Upper lobe of right lung (tissue), 1 donor: Measurements from ENCODE around the gene ITGAD. TPM values are rescaled to one million over a fixed set of nuclear protein-coding genes. Genes with fewer than 3 reads are reported as not detected.

Experiments
- ATAC-seq: fragments of 200-7000 bp; cut with Tn5 transposase; one replicate; pipeline ENCODE4 v1.9.1; 2020; ENCODE audit warnings: mild to moderate bottlenecking, moderate library complexity
- DNase-seq: peaks from one replicate; pipeline ENCODE4 v3.0.0-alpha.2; 2020
- H3K27ac ChIP-seq: fragments of 200-600 bp; one replicate; pipeline ENCODE4 v1.8.0; 2022
- H3K27me3 ChIP-seq: fragments of 200-600 bp; one replicate; pipeline ENCODE4 v1.8.0; 2022; ENCODE audit warnings: mild to moderate bottlenecking
- H3K36me3 ChIP-seq: fragments of 200-600 bp; one replicate; pipeline ENCODE4 v1.8.0; 2022
- H3K4me1 ChIP-seq: fragments of 200-600 bp; one replicate; pipeline ENCODE4 v1.8.0; 2022
- H3K4me3 ChIP-seq: fragments of 200-600 bp; one replicate; pipeline ENCODE4 v1.8.0; 2022; ENCODE audit warnings: mild to moderate bottlenecking
- H3K9me3 ChIP-seq: fragments of 200-600 bp; one replicate; pipeline ENCODE4 v1.8.0; 2022
- CTCF ChIP-seq: fragments of 200-600 bp; IDR thresholded peaks from one replicate; pipeline ENCODE4 v1.8.0; 2022; ENCODE audit warnings: antibody characterized with exemption
- intact Hi-C: fragments of 100-400 bp; cut with DNase I; formaldehyde crosslinking; loops from one replicate; pipeline ENCODE4 v1.11.0; 2022
- total RNA-seq: library from RNA; stranded (reverse); fragmentation: NEBNext Ultra II Directional; extraction: Animal tissue kit (Norgen Biotek cat#: 25700); gene quantifications from one replicate; pipeline ENCODE4 v1.2.1, GENCODE V29; 2021
- donor health status: DM: no; HTN: yes; CAD: no; lungs with severe emphysema.

ITGAD gene
- total RNA-seq, 1 donor from 2014 or later: 0.20 TPM

GRCh38 chr16:31451681-31452351 lies 58.7 kb downstream of the ITGAD start:
- intact Hi-C loops: no loop called here
- H3K4me1 ChIP-seq: peaks cover 45% of the 10 kb centered on the region

GRCh38 chr16:31452631-31453106 lies 59.5 kb downstream of the ITGAD start:
- ATAC-seq (no peak), DNase-seq (no peak)
- intact Hi-C loops: no loop called here
- peak overlapping the region; percentile 58 for H3K27ac ChIP-seq
- no peaks in the 10 kb centered on the region for H3K9me3 ChIP-seq
- no peaks in the 10 kb centered on the region for H3K27me3 ChIP-seq
- no peak overlapping the region for H3K4me3 ChIP-seq
- peaks cover 54% of the 10 kb centered on the region for H3K4me1 ChIP-seq
- no peak for TF ChIP-seq CTCF
- H3K36me3 ChIP-seq: no peaks in the 10 kb centered on the region

More at GRCh38 chr16:31451681-31452351, 58.7 kb downstream of the ITGAD start:
- ATAC-seq: peak; percentile 81
- H3K36me3 ChIP-seq: no peaks in the 10 kb centered on the region
- DNase-seq: peak; percentile 71
- H3K27me3 ChIP-seq: no peaks in the 10 kb centered on the region
- peak; percentile 49 for TF ChIP-seq CTCF
- H3K4me3 ChIP-seq: no peak overlapping the region
- no peak overlapping the region for H3K27ac ChIP-seq
- H3K9me3 ChIP-seq: no peaks in the 10 kb centered on the region

DNA sequence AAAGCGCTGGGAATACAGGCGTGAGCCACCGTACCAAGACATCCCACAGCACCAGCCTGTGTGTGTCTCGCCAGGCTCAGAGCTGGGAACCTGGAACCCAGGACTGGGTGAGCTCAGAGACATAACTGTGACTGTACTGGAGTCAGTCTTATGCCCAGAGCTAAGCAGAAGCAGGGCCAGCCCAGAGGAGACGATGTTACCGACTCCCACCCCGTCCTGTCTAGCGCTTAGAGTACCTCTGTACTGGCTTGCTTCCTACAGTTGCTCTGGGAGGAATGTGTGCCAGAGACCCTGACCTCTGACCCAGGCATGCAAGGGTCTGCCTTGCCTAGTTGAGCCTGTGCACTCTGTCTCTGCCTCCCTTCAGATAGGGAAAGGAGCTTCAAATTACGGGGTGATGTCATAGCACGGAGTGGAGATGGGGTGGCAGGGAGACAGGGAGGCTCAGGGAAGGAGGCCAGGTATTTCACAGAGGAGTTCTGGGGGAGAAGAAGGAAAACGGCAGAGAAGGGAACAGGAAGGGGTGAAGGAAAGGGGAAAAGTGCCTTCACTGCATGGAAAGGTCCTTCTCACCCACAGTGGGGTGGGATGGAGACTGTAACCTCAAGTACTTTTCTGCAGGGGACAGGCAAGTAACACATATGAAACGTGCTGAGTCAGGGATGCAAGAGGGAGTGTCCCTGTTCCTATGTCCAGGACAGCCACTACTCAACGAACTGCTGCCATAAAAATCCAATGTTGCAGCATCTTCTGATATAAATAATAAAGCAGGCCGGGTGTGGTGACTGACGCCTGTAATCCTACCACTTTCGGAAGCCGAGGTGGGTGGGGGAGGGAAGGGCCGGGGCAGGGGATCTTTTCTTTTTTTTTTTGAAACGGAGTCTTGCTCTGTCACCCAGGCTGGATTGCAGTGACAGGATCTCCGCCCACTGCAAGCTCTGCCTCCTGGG lies 60.4 kb downstream of the ITGAD start:
- Histone ChIP-seq H3K4me1 (peaks cover 58% of the 10 kb centered on the region), H3K36me3 (no peaks in the 10 kb centered on the region), H3K4me3 (no peak overlapping the region), H3K27ac (peak overlapping the region; percentile 36), H3K9me3 (no peaks in the 10 kb centered on the region), H3K27me3 (no peaks in the 10 kb centered on the region)
- intact Hi-C loops: no loop called here
- ATAC-seq: peak; percentile 22
- no peak for TF ChIP-seq CTCF
- peak; percentile 70 for DNase-seq

DNA sequence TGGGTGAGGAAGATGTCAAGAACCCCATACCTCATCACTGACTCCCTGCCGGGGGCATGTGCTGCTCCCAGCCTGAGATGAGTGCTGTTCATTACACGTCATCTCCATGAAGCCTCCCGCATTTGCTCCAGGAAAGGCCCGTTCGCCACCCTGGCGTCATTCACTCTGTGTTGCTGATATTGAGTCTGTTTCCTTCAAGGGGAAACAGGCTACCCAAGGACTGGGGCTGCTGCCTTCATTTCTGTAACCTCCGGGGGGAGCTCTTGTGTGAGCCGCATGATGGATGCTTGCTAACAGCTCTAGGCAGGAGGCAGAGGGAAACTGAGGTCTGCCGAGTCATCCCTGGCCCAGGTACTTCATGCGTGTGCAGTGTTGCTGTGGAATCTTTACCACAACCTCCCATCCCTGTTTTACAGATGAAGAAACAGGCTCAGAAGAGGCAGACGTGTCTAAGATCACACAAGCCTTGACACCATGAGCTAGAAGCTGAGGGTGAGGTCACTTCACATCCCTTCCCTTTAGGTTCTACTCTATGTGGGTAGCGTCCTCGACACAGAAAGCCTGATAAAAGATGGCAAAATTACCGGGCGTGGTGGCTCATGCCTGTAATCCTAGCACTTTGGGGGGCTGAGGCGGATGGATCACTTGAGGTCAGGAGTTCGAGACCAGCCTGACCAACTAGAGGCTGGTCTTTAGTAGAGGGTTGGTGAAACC lies 62.6 kb downstream of the ITGAD start:
- no peak overlapping the region for H3K27ac ChIP-seq

More for the DNA sequence above, 62.6 kb downstream of the ITGAD start:
- TF ChIP-seq CTCF: peak; percentile 28
- no peaks in the 10 kb centered on the region for H3K27me3 ChIP-seq
- ATAC-seq: no peak
- no peaks in the 10 kb centered on the region for H3K36me3 ChIP-seq
- DNase-seq: peak; percentile 37
- H3K4me3 ChIP-seq: no peak overlapping the region
- intact Hi-C loops: no loop called here
- H3K4me1 ChIP-seq: peaks cover 66% of the 10 kb centered on the region
- H3K9me3 ChIP-seq: no peaks in the 10 kb centered on the region
